MV-4-11 (cell line): Measurements from ENCODE around the gene TMEM79.

ENCODE experiments used
- DNase-seq: peaks from one replicate; lab custom pipeline; 2025; lab: John Stamatoyannopoulos, UW

TMEM79 gene, protein sequence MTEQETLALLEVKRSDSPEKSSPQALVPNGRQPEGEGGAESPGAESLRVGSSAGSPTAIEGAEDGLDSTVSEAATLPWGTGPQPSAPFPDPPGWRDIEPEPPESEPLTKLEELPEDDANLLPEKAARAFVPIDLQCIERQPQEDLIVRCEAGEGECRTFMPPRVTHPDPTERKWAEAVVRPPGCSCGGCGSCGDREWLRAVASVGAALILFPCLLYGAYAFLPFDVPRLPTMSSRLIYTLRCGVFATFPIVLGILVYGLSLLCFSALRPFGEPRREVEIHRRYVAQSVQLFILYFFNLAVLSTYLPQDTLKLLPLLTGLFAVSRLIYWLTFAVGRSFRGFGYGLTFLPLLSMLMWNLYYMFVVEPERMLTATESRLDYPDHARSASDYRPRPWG

DNA sequence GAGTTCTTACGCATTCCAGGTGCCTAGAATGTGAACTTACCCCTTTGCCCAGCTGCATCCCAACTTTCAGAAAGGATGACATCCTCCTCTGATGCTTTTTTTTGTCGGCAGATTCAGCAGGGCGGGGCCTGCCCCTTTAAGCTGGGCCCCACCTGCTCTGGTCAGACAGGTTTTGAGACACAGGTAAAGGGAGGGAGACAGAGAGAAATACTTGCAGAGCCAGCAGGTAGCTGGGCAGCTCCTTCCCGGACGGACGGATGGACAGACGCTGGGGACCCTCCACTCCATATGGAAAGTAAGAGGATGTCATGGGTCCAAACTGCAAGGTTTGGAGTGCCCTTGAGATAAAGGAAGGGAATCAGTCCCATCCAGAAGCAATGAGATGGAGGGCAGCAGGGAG, at the start of gene TMEM79:
Gene TMEM79, plus strand, starts transcription at position 214 of the 400 bp plus-strand sequence. CDS start 902 bp downstream, outside the sequence.
- DNase-seq = no peak

DNA sequence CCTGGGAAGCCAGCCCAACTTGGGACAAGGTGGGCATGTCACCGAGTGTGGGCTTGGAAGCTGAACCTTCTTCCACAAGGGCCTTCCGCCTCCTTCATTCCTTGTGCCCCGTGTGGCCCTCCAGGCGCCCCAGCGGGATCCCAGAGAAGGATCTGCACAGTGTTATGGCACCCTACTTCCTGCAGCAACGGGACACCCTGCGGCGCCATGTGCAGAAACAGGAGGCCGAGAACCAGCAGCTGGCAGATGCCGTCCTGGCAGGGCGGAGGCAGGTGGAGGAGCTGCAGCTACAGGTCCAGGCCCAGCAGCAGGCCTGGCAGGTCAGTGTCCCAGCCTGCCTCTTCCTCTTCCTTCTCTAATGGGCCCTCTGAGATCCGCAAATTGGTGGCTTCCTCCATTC, 48.0 kb upstream of the TMEM79 start:
- DNase-seq = no peak

DNA sequence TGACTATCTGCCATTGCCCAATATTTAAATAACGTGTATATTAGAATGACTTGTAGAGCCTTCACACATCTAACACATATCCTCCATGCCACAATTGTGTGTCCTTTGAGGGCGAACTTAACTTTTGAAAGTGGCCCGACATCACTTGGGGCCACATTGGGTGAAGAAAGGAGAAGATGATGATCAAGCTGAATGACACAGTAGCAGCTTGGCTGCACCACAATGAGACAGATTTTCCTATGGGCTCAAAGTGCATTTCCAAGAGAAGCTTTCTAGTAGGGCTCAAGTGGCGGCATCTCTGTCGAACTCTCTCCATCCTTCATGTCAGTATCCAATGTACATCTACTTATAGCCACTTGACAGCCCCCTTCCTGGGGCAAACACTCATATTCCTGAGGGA, 45.9 kb upstream of the TMEM79 start:
- DNase-seq = no peak

DNA sequence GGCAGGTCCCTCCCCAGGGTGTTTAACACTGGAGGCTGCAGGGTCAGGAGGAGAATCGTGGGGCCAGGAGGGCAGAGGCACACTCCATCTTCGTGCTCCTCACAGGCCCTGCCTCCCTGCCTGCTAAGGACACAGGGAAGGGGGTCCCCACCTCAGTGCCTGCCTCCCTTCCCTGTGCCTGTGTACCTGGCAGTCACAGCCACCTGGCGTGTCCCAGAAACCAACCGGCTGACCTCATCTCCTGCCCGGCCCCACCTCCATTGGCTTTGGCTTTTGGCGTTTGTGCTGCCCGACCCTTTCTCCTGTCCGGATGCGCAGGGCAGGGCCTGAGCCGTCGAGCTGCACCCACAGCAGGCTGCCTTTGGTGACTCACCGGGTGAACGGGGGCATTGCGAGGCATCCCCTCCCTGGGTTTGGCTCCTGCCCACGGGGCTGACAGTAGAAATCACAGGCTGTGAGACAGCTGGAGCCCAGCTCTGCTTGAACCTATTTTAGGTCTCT, 42.8 kb upstream of the TMEM79 start:
- DNase-seq = peak; percentile 79

DNA sequence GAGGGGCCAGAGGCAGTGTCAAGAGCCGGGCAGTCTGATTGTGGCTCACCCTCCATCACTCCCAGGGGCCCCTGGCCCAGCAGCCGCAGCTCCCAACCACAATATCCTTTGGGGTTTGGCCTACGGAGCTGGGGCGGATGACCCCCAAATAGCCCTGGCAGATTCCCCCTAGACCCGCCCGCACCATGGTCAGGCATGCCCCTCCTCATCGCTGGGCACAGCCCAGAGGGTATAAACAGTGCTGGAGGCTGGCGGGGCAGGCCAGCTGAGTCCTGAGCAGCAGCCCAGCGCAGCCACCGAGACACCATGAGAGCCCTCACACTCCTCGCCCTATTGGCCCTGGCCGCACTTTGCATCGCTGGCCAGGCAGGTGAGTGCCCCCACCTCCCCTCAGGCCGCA, 42.2 kb upstream of the TMEM79 start, which contains the start of gene BGLAP:
Gene BGLAP, plus strand, starts transcription at position 259 of the 400 bp plus-strand sequence. Its CDS starts 48 bp downstream, at position 307.
- peak; percentile 66 for DNase-seq

DNA sequence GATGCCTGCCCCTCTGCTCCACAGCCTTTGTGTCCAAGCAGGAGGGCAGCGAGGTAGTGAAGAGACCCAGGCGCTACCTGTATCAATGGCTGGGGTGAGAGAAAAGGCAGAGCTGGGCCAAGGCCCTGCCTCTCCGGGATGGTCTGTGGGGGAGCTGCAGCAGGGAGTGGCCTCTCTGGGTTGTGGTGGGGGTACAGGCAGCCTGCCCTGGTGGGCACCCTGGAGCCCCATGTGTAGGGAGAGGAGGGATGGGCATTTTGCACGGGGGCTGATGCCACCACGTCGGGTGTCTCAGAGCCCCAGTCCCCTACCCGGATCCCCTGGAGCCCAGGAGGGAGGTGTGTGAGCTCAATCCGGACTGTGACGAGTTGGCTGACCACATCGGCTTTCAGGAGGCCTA, 41.4 kb upstream of the TMEM79 start:
- DNase-seq = no peak

DNA sequence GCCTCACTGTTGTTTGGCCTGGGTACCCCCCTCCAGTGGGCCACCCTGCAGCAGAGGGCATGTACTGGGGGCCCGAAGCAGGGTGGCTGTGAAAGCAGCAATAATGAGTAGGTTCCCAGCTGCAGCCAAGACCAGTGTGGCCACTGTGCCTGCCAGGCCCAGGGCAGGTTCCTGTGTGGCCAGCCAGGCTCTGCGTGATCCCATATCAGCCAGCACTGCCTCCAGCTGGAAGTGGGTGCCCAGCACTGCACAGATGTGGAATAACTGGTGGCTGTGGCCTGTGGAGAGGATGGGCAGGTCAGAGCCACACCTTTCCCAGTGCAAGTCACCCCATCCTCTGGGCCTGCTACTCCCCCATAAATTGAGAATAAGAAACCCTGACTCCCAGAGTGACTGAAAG, 40.0 kb upstream of the TMEM79 start:
- no peak for DNase-seq

DNA sequence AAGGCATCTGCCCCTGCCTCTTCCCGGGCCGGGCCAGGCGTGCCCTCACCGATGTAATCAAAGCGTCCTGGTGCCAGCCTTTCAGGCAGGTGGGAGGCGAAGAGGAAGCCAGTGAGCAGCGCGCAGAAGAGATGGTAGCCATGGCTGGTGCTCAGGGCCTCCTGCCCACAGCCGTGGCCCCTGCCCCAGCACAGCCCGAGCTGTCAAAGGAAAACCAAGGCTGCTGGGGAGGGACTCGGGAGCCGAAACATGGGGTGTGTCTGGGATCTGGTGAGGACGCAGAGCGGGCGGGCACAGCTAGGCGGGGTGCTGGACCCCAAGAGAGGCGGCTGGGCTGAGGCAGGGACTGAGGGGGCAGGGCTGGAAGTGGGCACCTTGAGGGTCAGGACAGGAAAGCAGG, 39.4 kb upstream of the TMEM79 start:
- DNase-seq = no peak

DNA sequence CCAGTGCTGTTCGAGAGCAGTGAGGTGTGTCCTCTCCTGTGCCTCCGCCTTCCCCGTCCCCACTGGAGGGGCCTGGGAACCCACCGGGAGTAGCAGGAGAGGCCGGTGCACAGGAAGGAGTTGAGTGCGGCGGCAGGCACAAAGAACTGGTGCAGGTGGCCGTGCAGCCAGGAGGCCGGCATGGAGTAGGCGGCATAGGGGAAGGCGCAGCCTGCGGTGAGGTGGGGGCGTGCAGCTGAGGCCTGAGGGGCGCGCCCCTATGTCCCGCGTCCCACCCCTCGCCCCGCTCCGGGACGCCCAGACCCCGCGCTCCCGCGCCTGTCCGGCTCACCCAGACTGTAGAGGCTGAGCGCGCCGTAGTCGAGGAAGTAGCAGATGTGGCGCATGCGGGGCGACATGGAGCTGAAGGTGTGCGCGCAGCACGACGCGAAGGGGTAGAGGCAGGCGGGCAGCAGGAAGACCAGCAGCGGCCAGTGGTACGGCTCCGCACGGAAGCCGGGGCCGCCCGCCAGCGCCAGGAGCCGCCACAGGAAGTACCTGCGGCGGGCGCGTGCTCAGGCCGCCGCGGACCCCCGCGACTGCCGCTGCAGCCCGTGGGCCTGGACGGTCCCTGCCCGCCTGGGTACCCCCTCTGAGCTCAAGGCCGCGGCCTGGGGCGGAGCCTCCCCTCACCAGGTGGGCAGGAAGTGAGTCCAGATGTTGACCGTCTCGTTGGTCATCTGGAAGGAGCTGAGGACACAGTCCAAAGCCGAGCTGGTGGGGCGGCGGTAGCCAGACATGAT, 38.5 kb upstream of the TMEM79 start:
- DNase-seq = no peak

DNA sequence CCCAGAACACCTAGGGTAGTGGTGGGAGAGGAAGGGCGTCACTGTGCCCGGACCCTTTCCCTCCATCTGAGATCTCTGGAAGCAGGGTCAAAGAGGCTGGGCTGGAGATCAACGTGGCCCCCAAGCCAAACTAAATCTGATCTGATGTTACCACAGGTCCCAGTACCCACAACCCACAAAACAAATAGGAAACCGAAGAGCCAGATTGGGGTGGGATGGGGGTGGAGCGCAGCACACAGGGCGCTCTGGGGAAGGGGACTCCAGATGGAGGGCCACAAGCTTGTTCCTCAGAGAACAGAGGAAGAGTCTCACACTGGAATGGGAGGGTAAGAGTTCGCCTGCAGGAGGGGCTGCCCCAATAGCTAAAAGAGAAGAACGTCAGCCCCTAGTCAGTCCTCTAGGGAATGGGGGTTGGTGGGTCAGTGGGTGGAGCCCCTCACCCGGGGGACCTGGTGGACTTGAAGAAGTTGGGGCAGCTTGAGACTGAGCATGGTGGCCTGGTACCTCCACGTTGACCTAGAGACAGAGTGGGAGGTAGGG, 37.8 kb upstream of the TMEM79 start:
- no peak for DNase-seq

DNA sequence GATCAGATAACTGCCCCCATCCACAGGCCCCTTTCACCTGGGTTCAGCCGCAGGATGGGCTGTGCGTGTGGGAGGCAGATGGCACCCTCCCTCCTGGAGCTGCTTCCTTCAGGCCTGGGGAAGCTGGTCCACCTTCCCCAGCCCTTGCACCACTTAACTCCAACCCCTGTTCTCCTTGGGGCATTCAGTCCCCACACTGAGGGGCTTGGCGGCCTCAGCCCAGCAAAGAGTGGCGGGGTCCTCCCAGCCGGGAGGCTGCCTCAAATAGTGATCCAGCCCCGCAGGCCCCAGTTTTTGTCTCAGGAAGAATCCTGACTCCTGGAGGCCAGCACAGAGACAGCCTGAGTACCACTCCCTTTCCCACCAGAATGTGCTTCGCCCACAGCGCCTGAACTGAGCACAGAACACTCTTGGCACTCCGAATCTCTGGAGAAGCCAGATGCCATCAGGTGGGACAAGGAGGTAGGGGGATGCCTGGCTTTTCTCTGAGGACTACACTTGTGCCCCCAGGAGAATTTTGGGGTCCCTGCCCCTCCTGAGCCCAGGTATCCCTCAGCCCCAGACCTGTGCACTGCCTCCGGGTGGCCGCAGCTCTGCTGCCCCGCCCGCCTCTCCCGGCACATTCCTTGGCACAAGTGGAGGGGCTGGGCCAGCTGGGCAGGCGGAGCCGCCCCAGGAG, 37.2 kb upstream of the TMEM79 start:
- no peak for DNase-seq

DNA sequence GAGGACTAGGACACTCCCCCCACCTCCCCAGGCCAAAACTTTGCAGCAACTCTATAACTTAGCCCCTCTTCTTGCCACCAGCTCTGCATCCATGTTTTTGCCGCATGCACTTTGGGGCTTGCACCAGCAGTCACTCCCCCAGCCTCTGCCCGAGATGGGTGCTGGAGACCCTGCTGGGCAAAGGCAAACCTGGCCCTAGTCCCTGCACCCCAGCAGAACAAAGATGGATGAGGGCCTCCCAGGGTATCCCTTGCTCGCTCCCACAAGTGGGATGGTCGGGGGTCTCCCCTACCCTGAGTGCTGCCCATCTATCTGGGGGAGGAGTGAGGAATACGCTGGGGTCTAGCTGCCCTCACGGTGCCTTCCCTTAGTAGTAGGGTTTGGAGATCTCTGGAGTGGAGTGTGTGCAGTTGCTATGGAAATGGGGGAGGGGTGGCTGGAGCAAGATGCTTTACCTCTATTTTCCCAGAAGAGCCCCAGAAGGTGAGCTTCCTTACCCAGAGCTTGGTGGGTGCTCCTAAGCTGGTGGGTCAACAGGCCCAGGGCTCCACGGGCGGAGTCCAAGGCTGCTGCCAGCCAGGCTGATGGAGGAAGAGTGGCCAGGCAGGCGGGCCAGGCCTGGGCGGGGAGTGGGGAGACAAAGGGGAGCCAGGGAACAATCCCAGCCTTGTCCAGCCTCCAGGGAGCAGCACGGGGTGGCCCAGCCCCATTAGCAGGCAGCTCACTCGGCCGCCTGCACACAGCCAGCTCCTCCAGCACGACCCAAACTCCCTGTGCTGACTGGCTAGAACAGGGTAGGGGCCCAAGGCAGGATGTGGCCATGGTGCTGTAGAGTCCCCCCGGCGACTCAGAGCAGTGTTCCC, 36.4 kb upstream of the TMEM79 start, which contains the start of gene PAQR6:
Gene PAQR6, minus strand, starts transcription at position 597 of the 863 bp plus-strand sequence. CDS start 1,325 bp downstream, outside the sequence.
- DNase-seq = no peak

DNA sequence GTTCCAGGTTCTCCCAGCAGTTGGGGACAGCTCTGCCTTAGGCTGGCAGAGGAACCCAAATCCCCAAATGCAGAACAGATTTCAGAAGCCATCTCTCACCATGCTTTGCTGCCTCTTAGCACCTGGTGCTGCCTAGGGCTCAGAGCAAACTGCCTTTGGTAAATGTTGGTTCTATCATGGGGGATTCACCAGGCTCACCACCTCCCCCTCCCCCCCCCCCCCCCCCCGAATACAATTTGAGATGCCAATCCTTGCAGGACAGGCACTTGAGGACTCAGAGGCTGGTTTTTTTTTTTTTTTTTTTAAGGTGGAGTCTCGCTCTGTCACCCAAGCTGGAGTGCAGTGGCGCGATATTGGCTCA, 35.8 kb upstream of the TMEM79 start:
- DNase-seq = no peak

DNA sequence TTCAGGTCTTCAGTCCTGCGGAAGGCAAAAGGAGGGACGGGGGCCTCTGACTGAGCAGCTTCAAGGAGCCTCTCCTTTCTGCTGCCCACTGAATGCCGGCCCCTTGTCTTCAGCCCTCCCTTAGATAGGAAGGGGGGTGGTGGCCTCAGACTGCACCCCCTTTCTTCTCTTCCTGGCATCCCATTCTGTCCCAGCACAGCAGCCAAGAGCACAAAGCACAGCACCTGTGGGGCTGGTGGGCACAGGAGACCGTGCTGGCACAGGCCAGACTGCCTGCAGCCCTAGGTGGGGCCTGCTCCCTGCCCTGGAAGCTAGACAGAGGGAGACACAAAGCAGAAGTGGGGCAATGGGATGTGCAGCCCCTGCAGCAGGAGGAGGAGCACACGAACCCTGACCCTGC, 34.5 kb upstream of the TMEM79 start:
- no peak for DNase-seq

DNA sequence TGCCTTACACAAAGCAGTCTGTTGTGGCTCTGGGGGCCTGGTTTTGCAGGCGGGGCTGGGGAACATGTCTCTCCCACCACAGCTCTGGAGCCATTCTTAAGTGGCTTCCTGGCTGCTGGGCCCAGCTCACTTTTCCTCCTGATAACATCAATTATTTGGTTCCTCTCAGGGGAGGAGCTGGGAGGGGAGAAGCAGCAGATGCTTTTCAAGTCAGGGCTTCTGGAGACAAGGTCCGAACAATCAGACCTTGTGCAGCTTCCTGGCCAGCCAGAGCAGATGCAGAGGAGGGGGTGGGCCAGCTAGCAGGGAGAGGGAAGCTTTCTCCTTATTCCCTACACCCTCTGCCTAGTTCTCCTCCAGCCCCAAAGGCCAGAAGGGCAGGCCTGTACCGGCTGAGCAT, 32.6 kb upstream of the TMEM79 start:
- DNase-seq = no peak

DNA sequence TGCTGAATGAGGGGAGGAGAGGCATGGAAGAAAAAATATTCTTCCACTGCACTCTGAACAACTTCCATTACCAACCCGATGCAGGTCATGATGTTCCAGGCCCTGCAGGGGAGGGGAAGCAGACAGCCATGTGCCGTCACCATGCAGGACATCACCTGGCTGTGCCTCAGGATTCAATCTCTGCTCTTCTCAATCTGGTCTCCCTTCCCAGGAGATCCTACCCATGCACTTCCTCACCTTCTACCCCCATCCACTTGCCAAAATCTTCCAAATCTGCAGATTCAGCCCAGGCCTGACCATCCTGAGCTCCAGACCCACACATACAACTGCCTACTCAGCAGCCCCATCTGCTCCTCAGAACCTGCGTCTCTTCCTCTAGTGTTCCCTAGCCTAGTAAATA, 30.5 kb upstream of the TMEM79 start:
- DNase-seq = no peak

DNA sequence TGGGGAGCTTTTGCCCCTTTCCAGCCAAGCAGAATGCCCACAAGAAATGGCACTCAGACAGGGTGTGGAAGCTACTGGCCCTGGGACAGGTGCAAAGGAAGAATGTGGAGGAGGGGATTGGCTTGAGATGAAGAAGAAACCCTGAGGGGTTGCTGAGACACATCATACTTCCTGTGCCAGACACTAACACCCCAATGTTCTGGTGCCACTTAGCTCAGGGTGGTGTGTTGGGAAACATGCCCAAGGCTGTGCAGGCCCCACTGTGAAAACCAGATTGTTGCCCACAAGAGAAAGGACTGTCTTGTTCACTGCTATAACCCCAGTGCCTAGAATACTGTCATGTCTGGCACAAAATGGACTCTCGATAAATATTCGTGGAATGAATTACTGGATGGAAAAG, 26.4 kb upstream of the TMEM79 start:
- no peak for DNase-seq

DNA sequence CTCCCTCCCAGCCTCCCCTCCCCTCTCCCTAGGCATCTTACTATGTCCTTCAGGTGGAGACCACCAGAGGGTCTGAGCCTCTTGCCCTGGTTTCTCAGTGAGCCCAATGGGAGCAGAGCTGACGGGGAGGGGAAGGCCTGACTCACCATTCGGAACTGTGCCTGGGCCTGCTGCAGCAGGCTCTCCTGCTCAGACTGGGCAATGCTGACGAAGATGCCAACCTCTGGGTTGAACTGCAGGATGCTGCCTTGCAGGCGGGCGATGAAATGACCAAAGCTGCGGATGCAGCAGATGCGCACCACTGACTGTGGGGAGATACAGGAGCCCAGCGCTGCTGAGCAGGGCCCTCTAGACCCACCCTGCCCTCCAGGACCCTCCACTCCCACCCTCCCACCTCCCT, 25.3 kb upstream of the TMEM79 start:
- no peak for DNase-seq

DNA sequence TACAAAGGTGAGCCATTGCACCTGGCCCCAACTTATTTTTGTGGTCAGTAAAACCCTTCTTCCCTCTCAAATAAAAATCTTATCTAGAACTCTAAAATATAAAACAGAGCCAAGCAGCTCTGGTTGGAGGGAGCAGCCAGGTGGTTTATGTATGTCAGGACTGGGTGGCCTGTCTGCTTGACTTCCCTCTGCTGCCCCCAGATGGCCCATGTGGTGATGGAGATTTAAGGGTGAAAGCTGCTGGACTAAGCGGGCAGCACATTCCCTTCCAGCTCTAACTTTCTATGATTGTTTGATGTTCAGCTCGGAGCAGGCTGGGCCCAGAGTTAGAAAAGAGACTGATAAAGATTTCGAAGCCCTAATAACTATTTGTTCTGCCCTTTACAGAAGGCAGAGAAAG, 24.3 kb upstream of the TMEM79 start:
- no peak for DNase-seq

DNA sequence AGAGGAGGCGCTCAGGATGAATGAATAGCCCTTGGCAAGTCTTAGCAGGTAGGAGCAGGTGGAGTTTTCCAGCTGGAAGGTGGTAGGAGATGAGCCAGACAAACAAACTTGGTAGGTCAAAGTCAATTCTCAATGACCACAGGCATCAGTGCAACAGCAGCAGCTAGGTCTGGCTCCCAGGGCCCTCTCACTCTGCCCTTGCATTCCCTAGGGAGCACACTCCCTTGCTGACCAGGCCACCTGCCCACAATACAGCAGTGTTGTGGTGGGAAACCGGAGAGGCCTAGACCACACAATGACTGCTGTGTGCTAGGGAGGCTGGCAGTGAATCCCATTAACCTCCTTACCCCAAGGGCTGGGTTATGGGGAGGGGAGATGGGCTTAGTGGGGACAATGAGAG, 23.2 kb upstream of the TMEM79 start:
- DNase-seq = no peak
